ENCODE measurements around the gene TPPP3.

GRCh38 chr16:67345401-67345800 is 47.9 kb downstream of the TPPP3 start:
- TF ChIP-seq, protein P1, sequence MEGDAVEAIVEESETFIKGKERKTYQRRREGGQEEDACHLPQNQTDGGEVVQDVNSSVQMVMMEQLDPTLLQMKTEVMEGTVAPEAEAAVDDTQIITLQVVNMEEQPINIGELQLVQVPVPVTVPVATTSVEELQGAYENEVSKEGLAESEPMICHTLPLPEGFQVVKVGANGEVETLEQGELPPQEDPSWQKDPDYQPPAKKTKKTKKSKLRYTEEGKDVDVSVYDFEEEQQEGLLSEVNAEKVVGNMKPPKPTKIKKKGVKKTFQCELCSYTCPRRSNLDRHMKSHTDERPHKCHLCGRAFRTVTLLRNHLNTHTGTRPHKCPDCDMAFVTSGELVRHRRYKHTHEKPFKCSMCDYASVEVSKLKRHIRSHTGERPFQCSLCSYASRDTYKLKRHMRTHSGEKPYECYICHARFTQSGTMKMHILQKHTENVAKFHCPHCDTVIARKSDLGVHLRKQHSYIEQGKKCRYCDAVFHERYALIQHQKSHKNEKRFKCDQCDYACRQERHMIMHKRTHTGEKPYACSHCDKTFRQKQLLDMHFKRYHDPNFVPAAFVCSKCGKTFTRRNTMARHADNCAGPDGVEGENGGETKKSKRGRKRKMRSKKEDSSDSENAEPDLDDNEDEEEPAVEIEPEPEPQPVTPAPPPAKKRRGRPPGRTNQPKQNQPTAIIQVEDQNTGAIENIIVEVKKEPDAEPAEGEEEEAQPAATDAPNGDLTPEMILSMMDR (conservative IDR thresholded peaks at IDR 0.05; ENCODE audit: low read depth, low read length): no peak
- no peak for TF ChIP-seq EZH2 (IDR thresholded peaks at IDR 0.05; ENCODE audit: borderline replicate concordance, low read depth, low read length, poor library complexity, severe bottlenecking)
